Endodermal cell (in vitro differentiated cells): ENCODE results near the gene CLEC10A. TPM values are rescaled to one million over a fixed set of nuclear protein-coding genes. Genes with fewer than 3 reads are reported as not detected.
"Not testable (repeated sequence)": the region's sequence is repeated elsewhere in the genome, so short reads cannot be mapped to it uniquely, and the experiment has no call there.

ENCODE experiments used
- DNase-seq: peaks from one replicate; pipeline ENCODE4 v3.0.0-alpha.2; 2017
- H3K27ac ChIP-seq: 2 replicates; pipeline ENCODE4 v1.5.1; 2013; ENCODE audit warnings: mild to moderate bottlenecking, low read depth, low read length, moderate library complexity
- H3K27me3 ChIP-seq: 2 replicates; pipeline ENCODE4 v1.6.1; 2013; ENCODE audit warnings: mild to moderate bottlenecking, low read length, moderate library complexity; ENCODE audit not compliant: insufficient read depth, control insufficient read depth, poor library complexity, severe bottlenecking
- H3K36me3 ChIP-seq: 2 replicates; pipeline ENCODE4 v1.7.0; 2013; ENCODE audit warnings: mild to moderate bottlenecking, low read length, moderate library complexity; ENCODE audit not compliant: control insufficient read depth, insufficient read depth
- H3K4me1 ChIP-seq: one replicate; pipeline ENCODE4 v1.7.0; 2013; ENCODE audit warnings: low read length; ENCODE audit not compliant: control insufficient read depth, insufficient read depth
- H3K4me3 ChIP-seq: 2 replicates; pipeline ENCODE4 v1.5.1; 2013; ENCODE audit warnings: mild to moderate bottlenecking, low read length, moderate library complexity
- H3K9ac ChIP-seq: 2 replicates; pipeline ENCODE4 v1.6.1; 2013; ENCODE audit warnings: mild to moderate bottlenecking, low read length, moderate library complexity; ENCODE audit not compliant: poor library complexity, severe bottlenecking; ENCODE audit errors: extremely low read depth
- H3K9me3 ChIP-seq: 2 replicates; pipeline ENCODE4 v1.6.1; 2013; ENCODE audit warnings: mild to moderate bottlenecking, low read length, moderate library complexity; ENCODE audit not compliant: control insufficient read depth
- H3K27ac Mint-ChIP-seq: 2 replicates; pipeline ENCODE4 v1.8.0; 2020; ENCODE audit warnings: mixed read lengths
- H3K27me3 Mint-ChIP-seq: 2 replicates; pipeline ENCODE4 v1.8.0; 2021; ENCODE audit warnings: mild to moderate bottlenecking, mixed read lengths; ENCODE audit not compliant: insufficient read depth
- H3K36me3 Mint-ChIP-seq: 2 replicates; pipeline ENCODE4 v1.8.0; 2020; ENCODE audit warnings: low read depth, mixed read lengths
- H3K4me1 Mint-ChIP-seq: 2 replicates; pipeline ENCODE4 v1.8.0; 2020; ENCODE audit warnings: mixed read lengths
- H3K4me3 Mint-ChIP-seq: 2 replicates; pipeline ENCODE4 v1.8.0; 2020; ENCODE audit warnings: mild to moderate bottlenecking, moderate library complexity, mixed read lengths
- H3K9me3 Mint-ChIP-seq: 2 replicates; pipeline ENCODE4 v1.8.0; 2020; ENCODE audit warnings: mild to moderate bottlenecking, mixed read lengths
- CTCF ChIP-seq: fragments of 200-600 bp; sonication (generic); conservative IDR thresholded peaks from 2 replicates; pipeline ENCODE4 v1.5.0; 2021; ENCODE audit warnings: antibody characterized with exemption, mild to moderate bottlenecking
- WGBS, 2 experiments: methylation state at CpG; one replicate each; pipeline versions ENCODE4 v1.1.5 to v1.1.7; 2013; ENCODE audit warnings: missing lambda C conversion rate in 2 of 2, mixed read lengths in 1 of 2; ENCODE audit not compliant: insufficient coverage in 1 of 2, insufficient read length in 1 of 2; 5-methylcytosine and 5-hydroxymethylcytosine counted together
- total RNA-seq, 2 donors: library from RNA; stranded (reverse); fragmentation: NEBNext Ultra II Directional in 1 of 2; extraction: Animal tissue kit (Norgen Biotek cat#: 25700) in 1 of 2; gene quantifications; 2 replicates in 1 of 2; 3 replicates in 1 of 2; pipeline ENCODE4 v1.2.1, GENCODE V29; 2021

The CLEC10A gene
- total RNA-seq, 2 donors from 2014 or later, result not detected

- DNase-seq, result no peak
- H3K27ac Mint-ChIP-seq, result no peak overlapping the region
- H3K36me3 ChIP-seq, result no peaks in the 10 kb centered on the region
- no peaks in the 10 kb centered on the region for H3K9me3 Mint-ChIP-seq
- no peaks in the 10 kb centered on the region for H3K36me3 Mint-ChIP-seq
- H3K9me3 ChIP-seq, result no peaks in the 10 kb centered on the region
- H3K4me1 ChIP-seq, result no peaks in the 10 kb centered on the region
- H3K9ac ChIP-seq, result no peak overlapping the region
- H3K4me3 ChIP-seq, result no peak overlapping the region
- TF ChIP-seq CTCF, result no peak
- no peak overlapping the region for H3K4me3 Mint-ChIP-seq
- H3K27me3 ChIP-seq, result no peaks in the 10 kb centered on the region
- WGBS, 2 experiments, result 83 to 89% methylated on average over 7 of the region's 7 CpGs
- H3K27ac ChIP-seq, result no peak overlapping the region
- no peaks in the 10 kb centered on the region for H3K4me1 Mint-ChIP-seq
- H3K27me3 Mint-ChIP-seq, result peaks cover 7% of the 10 kb centered on the region
Observed at GRCh38 chr17:7058831-7059447, 21.1 kb downstream of the CLEC10A start.

GRCh38 chr17:7056386-7056785 lies 23.7 kb downstream of the CLEC10A start:
- 93 to 100% methylated on average over 1 to 4 of the region's 4 CpGs for WGBS, 2 experiments

DNA sequence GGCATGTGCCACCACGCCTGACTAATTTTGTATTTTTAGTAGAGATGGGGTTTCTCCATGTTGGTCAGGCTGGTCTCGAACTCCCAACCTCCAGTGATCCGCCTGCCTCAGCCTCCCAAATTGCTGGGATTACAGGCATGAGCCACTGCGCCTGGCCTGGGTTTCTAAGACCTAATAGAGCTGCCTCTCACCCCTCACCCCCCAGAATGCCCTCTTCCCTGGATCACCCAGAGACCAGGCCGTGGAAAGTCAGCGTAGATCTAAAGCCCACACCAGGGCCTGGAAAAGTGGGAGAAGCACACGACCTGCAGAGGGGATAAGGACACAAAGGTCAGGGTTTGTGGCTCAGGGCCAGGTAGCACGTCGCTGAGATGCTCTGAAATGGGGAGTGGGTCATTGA lies 29.5 kb downstream of the CLEC10A start:
- H3K4me1 ChIP-seq, DNase-seq, H3K27ac Mint-ChIP-seq, H3K36me3 Mint-ChIP-seq, H3K4me3 ChIP-seq, H3K9me3 Mint-ChIP-seq, H3K4me3 Mint-ChIP-seq, H3K27ac ChIP-seq, H3K9me3 ChIP-seq, H3K9ac ChIP-seq, H3K36me3 ChIP-seq: not testable (repeated sequence)
- 87 to 91% methylated on average over 6 to 9 of the region's 9 CpGs for WGBS, 2 experiments
- H3K27me3 Mint-ChIP-seq, result peaks cover 12% of the 10 kb centered on the region
- peaks cover 10% of the 10 kb centered on the region for H3K27me3 ChIP-seq
- H3K4me1 Mint-ChIP-seq, result peaks cover 12% of the 10 kb centered on the region

More at GRCh38 chr17:7056386-7056785, 23.7 kb downstream of the CLEC10A start:
- Histone ChIP-seq H3K9ac (no peak overlapping the region), H3K27me3 (no peaks in the 10 kb centered on the region), H3K27ac (no peak overlapping the region), H3K4me1 (no peaks in the 10 kb centered on the region), H3K4me3 (no peak overlapping the region), H3K36me3 (no peaks in the 10 kb centered on the region), H3K9me3 (no peaks in the 10 kb centered on the region)
- no peaks in the 10 kb centered on the region for H3K9me3 Mint-ChIP-seq
- DNase-seq, result no peak
- H3K27ac Mint-ChIP-seq, result no peak overlapping the region
- H3K36me3 Mint-ChIP-seq, result no peaks in the 10 kb centered on the region
- no peak for TF ChIP-seq CTCF
- H3K4me3 Mint-ChIP-seq, result no peak overlapping the region
- no peaks in the 10 kb centered on the region for H3K4me1 Mint-ChIP-seq
- peaks cover 3% of the 10 kb centered on the region for H3K27me3 Mint-ChIP-seq

DNA sequence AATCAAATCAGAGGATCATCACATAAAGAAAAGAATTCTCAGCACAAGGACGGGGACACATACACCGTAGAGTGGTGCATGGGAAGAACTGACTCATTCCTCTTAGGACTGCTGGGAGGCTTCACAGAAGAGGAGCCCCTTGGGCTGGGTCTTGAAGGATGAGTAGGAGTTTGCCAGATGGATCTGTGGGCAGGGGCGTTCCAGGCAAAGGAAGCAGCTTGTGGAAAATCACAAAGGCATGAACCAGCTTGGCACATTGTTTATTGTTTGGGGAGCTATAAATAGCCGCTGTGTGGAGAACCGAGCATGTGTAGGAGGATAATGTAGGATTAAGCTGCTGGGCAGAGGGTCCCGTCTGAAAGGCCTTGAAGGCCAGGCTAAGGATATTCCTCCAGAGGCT lies 31.1 kb downstream of the CLEC10A start:
- Mint-ChIP-seq H3K9me3 (no peaks in the 10 kb centered on the region), H3K27me3 (peaks cover 27% of the 10 kb centered on the region), H3K36me3 (no peaks in the 10 kb centered on the region), H3K4me3 (no peak overlapping the region), H3K27ac (no peak overlapping the region), H3K4me1 (peaks cover 13% of the 10 kb centered on the region)
- no peak overlapping the region for H3K4me3 ChIP-seq
- H3K9me3 ChIP-seq, result no peaks in the 10 kb centered on the region
- peaks cover 27% of the 10 kb centered on the region for H3K27me3 ChIP-seq
- no peak overlapping the region for H3K9ac ChIP-seq
- WGBS, 2 experiments, result 76 to 92% methylated on average over 5 of the region's 6 CpGs
- no peaks in the 10 kb centered on the region for H3K36me3 ChIP-seq
- no peak overlapping the region for H3K27ac ChIP-seq
- H3K4me1 ChIP-seq, result peaks cover 2% of the 10 kb centered on the region
- TF ChIP-seq CTCF, result no peak
- DNase-seq, result no peak
